OCI-LY7 (cell line): Measurements from ENCODE around the gene SMOC2.

Experiments used
- CTCF ChIP-seq: fragments of 200-600 bp; sonication (generic); conservative IDR thresholded peaks from 2 replicates; pipeline ENCODE4 v1.5.1; 2014; ENCODE audit warnings: mild to moderate bottlenecking, antibody characterized with exemption, low read length, moderate library complexity, mixed read lengths
- EZH2phosphoT487 ChIP-seq: fragments of 200-600 bp; sonication (generic); IDR thresholded peaks from 2 replicates; pipeline ENCODE4 v1.6.1; 2018; ENCODE audit warnings: low read depth, borderline replicate concordance, mild to moderate bottlenecking, mixed run types, antibody characterized with exemption, low read length, moderate library complexity, mixed read lengths

- TF ChIP-seq CTCF: no peak
- TF ChIP-seq EZH2phosphoT487: no peak
Measured at GRCh38 chr6:168493976-168494375, 53.0 kb downstream of the SMOC2 start.
